Calu3 (cell line): ENCODE results near the gene SPATA6L. TPM values are rescaled to one million over a fixed set of nuclear protein-coding genes. Genes with fewer than 3 reads are reported as not detected.

Source experiments
- BruUV-seq: library from RNA; stranded (reverse); fragments of 400-500 nt; replicated peaks from 2 replicates; lab custom pipeline; 2021; lab: Mats Ljungman, UMichigan
- CTCF ChIA-PET: fragments of 300-600 bp; sonication (Branson Sonifier 250); formaldehyde crosslinking; loops from one replicate; lab custom pipeline; 2022; ENCODE audit warnings: antibody characterized with exemption; lab: Charles Lee
- DNase-seq: peaks from one replicate; pipeline ENCODE4 v3.0.0; 2022
- H3K27ac Mint-ChIP-seq: one replicate; pipeline ENCODE4 v1.8.0; 2022; ENCODE audit warnings: mixed read lengths; ENCODE audit not compliant: unreplicated experiment
- H3K27me3 Mint-ChIP-seq: one replicate; pipeline ENCODE4 v1.8.0; 2022; ENCODE audit warnings: mixed read lengths; ENCODE audit not compliant: unreplicated experiment
- H3K36me3 Mint-ChIP-seq: one replicate; pipeline ENCODE4 v1.8.0; 2022; ENCODE audit warnings: mild to moderate bottlenecking, moderate library complexity, mixed read lengths; ENCODE audit not compliant: insufficient read depth, unreplicated experiment
- H3K4me1 Mint-ChIP-seq: one replicate; pipeline ENCODE4 v1.8.0; 2022; ENCODE audit warnings: mild to moderate bottlenecking, low read depth, mixed read lengths; ENCODE audit not compliant: unreplicated experiment
- H3K4me3 Mint-ChIP-seq: one replicate; pipeline ENCODE4 v1.8.0; 2022; ENCODE audit warnings: mild to moderate bottlenecking, low read depth, moderate library complexity, mixed read lengths; ENCODE audit not compliant: unreplicated experiment
- H3K9me3 Mint-ChIP-seq: one replicate; pipeline ENCODE4 v1.8.0; 2022; ENCODE audit warnings: low read depth, mixed read lengths; ENCODE audit not compliant: unreplicated experiment
- intact Hi-C: fragments of 100-400 bp; cut with micrococcal nuclease; formaldehyde crosslinking; loops from one replicate; pipeline ENCODE4 v1.10.0; 2022; ENCODE audit not compliant: unreplicated experiment
- total RNA-seq: library from RNA; stranded (reverse); gene quantifications from 2 replicates; pipeline ENCODE4 v1.2.3, GENCODE V29; 2022
- TF ChIP-seq, protein P1 (sequence below): fragments of 200-600 bp; IDR thresholded peaks from one replicate; pipeline ENCODE4 v1.8.0; 2022; ENCODE audit warnings: antibody characterized with exemption; ENCODE audit not compliant: unreplicated experiment

SPATA6L gene
- total RNA-seq, 1 experiment from 2014 or later: 5.7 TPM

- no peak for DNase-seq
- no peaks in the 10 kb centered on the region for H3K27me3 Mint-ChIP-seq
- intact Hi-C loops: no loop called here
- peaks cover 40% of the 10 kb centered on the region for H3K36me3 Mint-ChIP-seq
- H3K27ac Mint-ChIP-seq: peak overlapping the region; percentile 98
- peak overlapping the region; percentile 79 for H3K4me3 Mint-ChIP-seq
- H3K9me3 Mint-ChIP-seq: no peaks in the 10 kb centered on the region
- peaks cover 22% of the 10 kb centered on the region for H3K4me1 Mint-ChIP-seq
- BruUV-seq: no TSS peak
- CTCF ChIA-PET: interaction anchor here (0.7 to 2.4 kb wide), 2 partner anchors 12 to 62 kb away, joined by 5 to 11 read pairs; no protein-coding TSS in a partner anchor
- TF ChIP-seq, protein P1, sequence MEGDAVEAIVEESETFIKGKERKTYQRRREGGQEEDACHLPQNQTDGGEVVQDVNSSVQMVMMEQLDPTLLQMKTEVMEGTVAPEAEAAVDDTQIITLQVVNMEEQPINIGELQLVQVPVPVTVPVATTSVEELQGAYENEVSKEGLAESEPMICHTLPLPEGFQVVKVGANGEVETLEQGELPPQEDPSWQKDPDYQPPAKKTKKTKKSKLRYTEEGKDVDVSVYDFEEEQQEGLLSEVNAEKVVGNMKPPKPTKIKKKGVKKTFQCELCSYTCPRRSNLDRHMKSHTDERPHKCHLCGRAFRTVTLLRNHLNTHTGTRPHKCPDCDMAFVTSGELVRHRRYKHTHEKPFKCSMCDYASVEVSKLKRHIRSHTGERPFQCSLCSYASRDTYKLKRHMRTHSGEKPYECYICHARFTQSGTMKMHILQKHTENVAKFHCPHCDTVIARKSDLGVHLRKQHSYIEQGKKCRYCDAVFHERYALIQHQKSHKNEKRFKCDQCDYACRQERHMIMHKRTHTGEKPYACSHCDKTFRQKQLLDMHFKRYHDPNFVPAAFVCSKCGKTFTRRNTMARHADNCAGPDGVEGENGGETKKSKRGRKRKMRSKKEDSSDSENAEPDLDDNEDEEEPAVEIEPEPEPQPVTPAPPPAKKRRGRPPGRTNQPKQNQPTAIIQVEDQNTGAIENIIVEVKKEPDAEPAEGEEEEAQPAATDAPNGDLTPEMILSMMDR: no peak
Observed at GRCh38 chr9:4665357-4665756, 923 bp downstream of the SPATA6L start.

DNA sequence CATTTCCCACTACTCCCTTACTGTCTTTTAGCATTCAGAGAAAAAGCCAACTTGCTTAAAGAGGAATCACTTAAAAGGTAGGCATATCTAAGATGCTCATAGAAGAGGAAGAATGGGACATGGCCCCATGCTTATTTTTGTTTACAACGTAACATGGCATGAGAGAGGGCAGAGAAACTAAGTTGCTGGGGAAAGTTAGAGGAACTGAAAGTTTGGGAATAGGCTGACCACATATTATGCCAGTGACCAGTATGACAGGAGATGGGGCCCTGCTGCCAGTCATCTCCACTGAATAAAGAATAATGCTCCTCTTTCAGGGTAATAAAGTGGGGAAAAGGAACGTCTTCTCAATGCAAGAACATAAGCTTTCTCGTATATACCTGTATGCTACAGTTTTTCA lies 2.3 kb downstream of the SPATA6L start:
- peak overlapping the region; percentile 63 for H3K27ac Mint-ChIP-seq
- CTCF ChIA-PET: no interaction called here

GRCh38 chr9:4662989-4663792 lies 3.1 kb downstream of the SPATA6L start:
- TF ChIP-seq, protein P1: no peak
- H3K4me1 Mint-ChIP-seq: peaks cover 22% of the 10 kb centered on the region
- H3K27ac Mint-ChIP-seq: peak overlapping the region; percentile 63
- CTCF ChIA-PET: no interaction called here
- H3K9me3 Mint-ChIP-seq: no peaks in the 10 kb centered on the region
- BruUV-seq: no TSS peak
- H3K27me3 Mint-ChIP-seq: no peaks in the 10 kb centered on the region
- H3K36me3 Mint-ChIP-seq: peaks cover 40% of the 10 kb centered on the region
- H3K4me3 Mint-ChIP-seq: peak overlapping the region; percentile 79
- no peak for DNase-seq
- intact Hi-C loops: no loop called here

More for the DNA sequence above, 2.3 kb downstream of the SPATA6L start:
- intact Hi-C loops: no loop called here
- Mint-ChIP-seq H3K27me3 (no peaks in the 10 kb centered on the region), H3K9me3 (no peaks in the 10 kb centered on the region), H3K4me3 (peak overlapping the region; percentile 79), H3K4me1 (peaks cover 22% of the 10 kb centered on the region), H3K36me3 (peaks cover 40% of the 10 kb centered on the region)
- TF ChIP-seq, protein P1: no peak
- TSS peak; percentile 57 for BruUV-seq
- DNase-seq: no peak

DNA sequence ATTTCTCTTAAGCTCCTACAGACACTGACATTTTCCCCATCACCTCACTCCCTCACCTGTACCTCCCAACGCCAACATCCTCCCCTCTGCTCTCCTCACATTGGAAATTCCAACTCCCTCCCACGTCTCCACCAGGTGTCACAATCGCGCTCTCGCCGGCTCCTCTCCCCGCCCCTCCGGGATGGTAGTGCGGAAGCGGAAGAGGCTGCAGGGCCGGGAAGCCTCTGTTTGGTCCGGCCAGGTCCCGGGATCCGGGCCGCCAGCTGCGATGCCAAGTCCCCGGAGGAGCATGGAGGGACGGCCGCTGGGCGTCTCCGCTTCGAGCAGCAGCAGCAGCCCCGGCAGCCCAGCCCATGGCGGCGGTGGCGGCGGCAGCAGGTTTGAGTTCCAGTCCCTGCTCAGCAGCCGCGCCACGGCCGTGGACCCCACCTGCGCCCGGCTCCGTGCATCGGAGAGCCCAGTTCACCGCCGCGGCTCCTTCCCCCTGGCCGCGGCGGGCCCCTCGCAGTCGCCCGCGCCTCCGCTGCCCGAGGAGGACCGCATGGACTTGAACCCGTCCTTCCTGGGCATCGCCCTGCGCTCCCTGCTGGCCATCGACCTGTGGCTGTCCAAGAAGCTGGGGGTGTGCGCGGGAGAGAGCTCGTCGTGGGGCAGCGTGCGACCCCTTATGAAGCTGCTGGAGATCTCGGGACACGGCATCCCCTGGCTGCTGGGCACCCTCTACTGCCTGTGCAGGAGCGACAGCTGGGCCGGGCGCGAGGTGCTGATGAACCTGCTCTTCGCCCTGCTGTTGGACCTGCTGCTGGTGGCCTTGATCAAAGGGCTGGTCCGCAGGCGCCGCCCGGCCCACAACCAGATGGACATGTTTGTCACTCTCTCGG lies 3.9 kb downstream of the SPATA6L start, which contains the start of gene PLPP6:
TSS of gene PLPP6 (plus strand) at position 187 of the 881 bp plus-strand sequence. CDS start at position 269, 82 bp downstream.
- DNase-seq: peak; percentile 91
- BruUV-seq: no TSS peak
- CTCF ChIA-PET: interaction anchor here (0.6 kb wide), 1 partner anchor 500 kb away, joined by 4 read pairs; no protein-coding TSS in a partner anchor
- peaks cover 40% of the 10 kb centered on the region for H3K36me3 Mint-ChIP-seq
- H3K9me3 Mint-ChIP-seq: no peaks in the 10 kb centered on the region
- no peaks in the 10 kb centered on the region for H3K27me3 Mint-ChIP-seq
- intact Hi-C loops: no loop called here
- peak within 1 kb of the TSS; percentile 69 for H3K27ac Mint-ChIP-seq
- TF ChIP-seq, protein P1: no peak
- H3K4me3 Mint-ChIP-seq: peak within 1 kb of the TSS; percentile 79
- peaks cover 22% of the 10 kb centered on the region for H3K4me1 Mint-ChIP-seq
